Activated T-cell treated with anti-CD3 and anti-CD28 coated beads, Interleukin-2, amount 50 U/mL, for 1 hour (primary cell): ENCODE measurements around the gene ALPG.

ENCODE experiments used
- DNase-seq: peaks from one replicate; pipeline ENCODE4 v3.0.0-alpha.2; 2020

ALPG gene

GRCh38 chr2:232460171-232460570 lies 53.5 kb downstream of the ALPG start:
- DNase-seq, result no peak
